22Rv1 (cell line): ENCODE data around the gene LHPP.
"Not testable (repeated sequence)": the region's sequence is repeated elsewhere in the genome, so short reads cannot be mapped to it uniquely, and the experiment has no call there.

Experiments used
- H3K27ac ChIP-seq: fragments of 450-650 bp; 2 replicates; pipeline ENCODE4 v1.5.1; 2017
- ZFX ChIP-seq: fragments of 450-650 bp; IDR thresholded peaks from 2 replicates; pipeline ENCODE4 v1.6.1; 2017; ENCODE audit warnings: antibody characterized with exemption, borderline replicate concordance
- TF ChIP-seq, protein P1 (sequence below): fragments of 450-650 bp; IDR thresholded peaks from 2 replicates; pipeline ENCODE4 v1.5.1; 2017; ENCODE audit warnings: mild to moderate bottlenecking

LHPP gene

DNA sequence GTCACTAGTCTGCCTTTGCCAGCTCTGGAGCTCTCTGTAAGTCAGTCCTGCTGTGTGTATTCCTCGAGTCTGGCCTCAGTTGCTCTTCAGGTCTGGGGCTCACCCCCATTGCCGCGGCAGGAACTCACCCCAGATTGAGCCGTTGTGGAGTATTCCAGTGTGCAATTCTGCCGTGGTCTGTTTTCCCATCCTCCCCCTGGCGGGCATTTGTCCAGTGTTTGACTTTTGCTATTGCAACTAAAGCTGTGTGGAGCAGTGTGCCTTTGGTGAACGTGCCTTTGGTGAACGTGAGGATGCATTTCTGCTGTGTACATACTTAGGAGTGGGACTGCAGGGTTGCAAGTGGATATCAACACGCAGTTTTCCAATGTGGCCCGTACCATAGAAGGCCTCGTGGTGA lies 148.1 kb downstream of the LHPP start:
- H3K27ac ChIP-seq = no peak overlapping the region
- TF ChIP-seq, protein P1, sequence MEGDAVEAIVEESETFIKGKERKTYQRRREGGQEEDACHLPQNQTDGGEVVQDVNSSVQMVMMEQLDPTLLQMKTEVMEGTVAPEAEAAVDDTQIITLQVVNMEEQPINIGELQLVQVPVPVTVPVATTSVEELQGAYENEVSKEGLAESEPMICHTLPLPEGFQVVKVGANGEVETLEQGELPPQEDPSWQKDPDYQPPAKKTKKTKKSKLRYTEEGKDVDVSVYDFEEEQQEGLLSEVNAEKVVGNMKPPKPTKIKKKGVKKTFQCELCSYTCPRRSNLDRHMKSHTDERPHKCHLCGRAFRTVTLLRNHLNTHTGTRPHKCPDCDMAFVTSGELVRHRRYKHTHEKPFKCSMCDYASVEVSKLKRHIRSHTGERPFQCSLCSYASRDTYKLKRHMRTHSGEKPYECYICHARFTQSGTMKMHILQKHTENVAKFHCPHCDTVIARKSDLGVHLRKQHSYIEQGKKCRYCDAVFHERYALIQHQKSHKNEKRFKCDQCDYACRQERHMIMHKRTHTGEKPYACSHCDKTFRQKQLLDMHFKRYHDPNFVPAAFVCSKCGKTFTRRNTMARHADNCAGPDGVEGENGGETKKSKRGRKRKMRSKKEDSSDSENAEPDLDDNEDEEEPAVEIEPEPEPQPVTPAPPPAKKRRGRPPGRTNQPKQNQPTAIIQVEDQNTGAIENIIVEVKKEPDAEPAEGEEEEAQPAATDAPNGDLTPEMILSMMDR = no peak
- TF ChIP-seq ZFX = no peak

GRCh38 chr10:124610186-124610585 lies 148.6 kb downstream of the LHPP start:
- H3K27ac ChIP-seq = not testable (repeated sequence)

- not testable (repeated sequence) for H3K27ac ChIP-seq
Observed at GRCh38 chr10:124610851-124611250, 149.2 kb downstream of the LHPP start.

DNA sequence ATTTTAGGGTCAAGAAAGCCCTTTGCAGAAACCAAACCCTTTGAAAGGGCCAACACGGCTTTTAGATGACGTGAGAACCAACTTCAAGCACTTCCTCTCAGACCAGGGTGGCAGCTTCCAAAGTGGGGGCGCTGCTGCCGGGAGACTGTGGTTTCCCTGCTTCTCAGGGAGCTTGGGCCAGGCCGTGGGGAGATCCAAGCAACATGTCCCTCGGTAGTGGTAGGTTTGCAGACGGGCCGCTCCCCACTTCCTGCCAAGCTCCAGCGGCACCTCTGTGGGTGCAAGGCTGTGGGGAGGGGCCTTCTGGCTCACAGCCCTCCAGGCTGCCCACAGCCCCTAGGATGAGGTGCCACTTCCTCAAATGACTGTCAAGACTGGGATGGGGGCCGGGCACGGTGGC lies 150.1 kb downstream of the LHPP start:
- no peak overlapping the region for H3K27ac ChIP-seq
- TF ChIP-seq, protein P1 = no peak
- TF ChIP-seq ZFX = no peak

DNA sequence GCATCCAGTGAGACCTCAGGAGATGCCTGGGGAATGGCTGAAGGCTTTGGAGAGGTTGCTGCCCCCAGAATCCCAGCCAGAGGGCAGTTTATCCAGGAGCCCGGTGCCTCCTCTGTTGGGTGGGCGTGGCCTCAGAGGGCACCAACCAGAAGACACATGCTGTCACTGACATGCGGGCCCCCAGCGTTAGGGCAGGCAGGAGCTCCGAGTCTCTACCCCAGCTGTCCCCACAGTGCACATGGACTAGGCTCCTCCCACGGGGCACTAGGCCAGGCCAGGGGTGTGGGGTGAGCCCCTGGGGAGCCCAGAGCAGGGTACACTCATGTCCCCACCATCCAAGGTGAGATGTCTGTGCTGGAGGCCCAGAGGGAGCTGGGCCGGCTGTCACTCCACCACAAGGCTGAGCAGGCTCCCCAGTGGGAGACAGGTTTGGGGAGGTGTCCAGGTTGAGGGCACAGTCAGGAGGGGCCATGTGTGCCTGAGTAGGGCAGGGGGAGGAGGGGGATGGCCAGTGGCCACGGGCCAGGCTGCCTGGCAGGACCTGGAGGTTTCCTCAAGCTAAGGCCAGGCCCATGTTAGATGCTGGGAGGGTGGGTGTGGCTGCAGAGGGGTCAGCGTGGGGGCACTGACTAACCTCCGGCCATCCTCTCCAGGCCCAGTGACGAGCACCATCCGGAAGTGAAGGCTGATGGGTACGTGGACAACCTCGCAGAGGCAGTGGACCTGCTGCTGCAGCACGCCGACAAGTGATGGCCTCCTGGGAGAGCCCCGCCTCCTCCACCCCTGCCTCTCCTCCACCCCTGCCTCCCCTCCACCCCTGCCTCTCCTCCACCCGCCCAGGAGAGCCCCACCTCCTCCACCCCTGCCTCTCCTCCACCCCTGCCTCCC lies 151.2 kb downstream of the LHPP start:
- H3K27ac ChIP-seq = no peak overlapping the region
- no peak for TF ChIP-seq ZFX
- TF ChIP-seq, protein P1 = no peak

- TF ChIP-seq ZFX = no peak
- TF ChIP-seq, protein P1 = no peak
- no peak overlapping the region for H3K27ac ChIP-seq
Observed at GRCh38 chr10:124614003-124614659, 152.5 kb downstream of the LHPP start.

GRCh38 chr10:124615259-124615658 lies 153.6 kb downstream of the LHPP start:
- no peak for TF ChIP-seq ZFX
- TF ChIP-seq, protein P1 = no peak
- H3K27ac ChIP-seq = no peak overlapping the region

- no peak for TF ChIP-seq ZFX
- TF ChIP-seq, protein P1 = no peak
- H3K27ac ChIP-seq = no peak overlapping the region
Observed at GRCh38 chr10:124616040-124616835, 154.6 kb downstream of the LHPP start.
